Mucosa of rectum (tissue), 2 donors: ENCODE measurements around the gene BCL3.

Source experiments
- H3K27ac ChIP-seq, 2 donors: one replicate each; pipeline ENCODE4 v1.7.0; 2013; ENCODE audit warnings: inconsistent platforms in 2 of 2, low read depth in 2 of 2, low read length in 2 of 2
- H3K27me3 ChIP-seq, 2 donors: one replicate each; pipeline ENCODE4 v1.7.0; 2013; ENCODE audit warnings: low read length in 2 of 2; ENCODE audit not compliant: control insufficient read depth in 2 of 2, insufficient read depth in 2 of 2
- H3K36me3 ChIP-seq, 2 donors: one replicate each; pipeline ENCODE4 v1.7.0; 2013; ENCODE audit warnings: low read length in 2 of 2; ENCODE audit not compliant: control insufficient read depth in 2 of 2, insufficient read depth in 2 of 2
- H3K4me1 ChIP-seq, 2 donors: one replicate each; pipeline ENCODE4 v1.7.0; 2013; ENCODE audit warnings: low read length in 2 of 2, mild to moderate bottlenecking in 1 of 2; ENCODE audit not compliant: control insufficient read depth in 2 of 2, insufficient read depth in 2 of 2
- H3K4me3 ChIP-seq, 2 donors: one replicate each; pipeline ENCODE4 v1.7.0; 2013; ENCODE audit warnings: low read length in 2 of 2
- H3K9ac ChIP-seq, 2 donors: one replicate each; pipeline ENCODE4 v1.7.0; 2013; ENCODE audit warnings: low read length in 2 of 2, low read depth in 1 of 2, mild to moderate bottlenecking in 1 of 2
- H3K9me3 ChIP-seq, 2 donors: one replicate each; pipeline ENCODE4 v1.7.0; 2013; ENCODE audit warnings: low read length in 2 of 2; ENCODE audit not compliant: control insufficient read depth in 2 of 2
- donor health status: healthy.
- donor health status: Normal muscosa, but diverticular disease.

Gene BCL3

DNA sequence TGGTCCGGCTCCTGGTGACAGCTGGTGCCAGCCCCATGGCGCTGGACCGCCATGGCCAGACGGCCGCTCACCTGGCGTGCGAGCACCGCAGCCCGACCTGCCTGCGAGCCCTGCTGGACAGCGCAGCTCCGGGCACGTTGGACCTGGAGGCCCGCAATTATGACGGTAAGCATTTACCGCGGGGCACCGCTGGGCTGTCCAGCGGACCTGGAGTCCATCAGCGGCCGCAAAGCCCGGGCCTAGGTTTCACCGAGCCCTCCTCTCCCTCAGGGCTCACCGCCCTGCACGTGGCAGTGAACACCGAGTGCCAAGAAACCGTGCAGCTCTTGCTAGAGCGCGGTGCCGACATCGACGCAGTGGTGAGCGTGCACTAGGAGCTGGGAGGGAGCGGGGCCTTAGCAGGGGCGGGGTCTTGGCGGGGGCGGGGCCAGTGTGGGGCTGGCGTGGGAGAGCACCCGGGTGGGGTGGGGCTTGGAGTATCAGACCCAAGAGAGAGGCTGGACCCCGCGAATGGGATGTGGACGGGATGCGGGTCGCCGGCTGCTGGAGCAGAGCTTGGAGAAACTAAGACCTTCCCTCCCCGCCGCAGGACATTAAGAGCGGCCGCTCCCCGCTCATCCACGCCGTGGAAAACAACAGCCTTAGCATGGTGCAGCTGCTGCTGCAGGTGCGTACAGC, 8.7 kb downstream of the BCL3 start:
- H3K9me3 ChIP-seq: no peaks in the 10 kb centered on the region
- peaks cover 30 to 46% of the 10 kb centered on the region in 2 donors for H3K36me3 ChIP-seq
- H3K4me3 ChIP-seq: peak overlapping the region; percentile 37 to 51
- peak overlapping the region in 1 of 2 donors; percentile 39 for H3K9ac ChIP-seq
- H3K27ac ChIP-seq: peak overlapping the region; percentile 51 to 67
- peaks cover 28 to 31% of the 10 kb centered on the region in 2 donors for H3K4me1 ChIP-seq
- no peaks in the 10 kb centered on the region for H3K27me3 ChIP-seq

DNA sequence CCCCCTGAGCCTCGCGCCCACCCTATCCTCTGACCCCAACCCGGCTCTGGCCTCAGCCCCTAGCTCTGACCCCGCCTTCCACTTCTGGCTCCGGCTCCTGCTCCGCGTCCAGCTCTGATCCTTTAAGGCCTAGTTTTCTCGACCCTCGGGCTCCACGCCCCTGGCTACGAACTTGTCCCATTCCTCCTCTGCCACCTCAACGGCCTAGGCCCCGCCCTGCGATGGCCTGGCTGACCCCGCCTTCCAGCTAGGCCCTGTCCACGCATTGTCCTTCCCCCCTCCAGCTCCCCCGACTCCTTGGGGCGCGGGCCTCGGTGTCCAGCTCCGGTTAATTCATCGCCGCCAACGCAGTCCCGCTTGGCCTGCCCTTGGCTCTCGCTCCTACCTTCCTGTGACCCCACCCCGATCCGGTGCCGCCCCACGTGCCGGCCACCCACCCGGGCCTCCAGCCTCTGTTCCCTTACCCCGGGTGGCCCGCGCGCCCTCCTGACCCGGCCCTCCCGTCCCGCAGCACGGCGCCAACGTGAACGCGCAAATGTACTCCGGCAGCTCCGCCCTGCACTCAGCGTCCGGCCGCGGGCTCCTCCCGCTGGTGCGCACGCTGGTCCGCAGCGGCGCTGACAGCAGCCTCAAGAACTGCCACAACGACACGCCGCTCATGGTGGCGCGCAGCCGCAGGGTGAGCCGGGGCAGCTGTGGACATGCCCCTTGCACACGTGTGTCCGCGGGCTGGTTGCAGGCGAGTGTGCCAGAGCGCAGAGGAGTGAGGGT, 9.4 kb downstream of the BCL3 start:
- H3K36me3 ChIP-seq: peaks cover 25 to 39% of the 10 kb centered on the region in 2 donors
- peaks cover 21 to 24% of the 10 kb centered on the region in 2 donors for H3K4me1 ChIP-seq
- no peaks in the 10 kb centered on the region for H3K9me3 ChIP-seq
- no peaks in the 10 kb centered on the region for H3K27me3 ChIP-seq
- H3K4me3 ChIP-seq: peak overlapping the region; percentile 37 to 51
- H3K27ac ChIP-seq: peak overlapping the region; percentile 51 to 67
- H3K9ac ChIP-seq: peak overlapping the region; percentile 24 to 39

DNA sequence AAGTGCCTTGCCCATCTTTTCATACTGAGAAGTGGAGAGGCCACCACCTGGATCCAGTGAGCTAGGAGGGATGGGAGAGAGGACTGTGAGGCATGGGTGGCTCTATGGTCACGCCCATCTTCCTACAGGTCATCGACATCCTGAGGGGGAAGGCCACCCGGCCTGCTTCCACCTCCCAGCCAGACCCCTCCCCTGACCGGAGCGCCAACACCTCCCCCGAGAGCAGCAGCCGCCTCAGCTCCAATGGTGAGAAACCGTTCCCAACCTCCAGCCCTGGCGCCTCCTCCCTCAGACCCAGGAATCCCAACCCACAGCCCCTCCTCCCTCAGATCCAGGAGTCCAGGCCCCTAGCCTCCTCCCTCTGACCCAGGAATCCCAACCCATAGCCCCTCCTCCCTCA, 10.1 kb downstream of the BCL3 start:
- H3K36me3 ChIP-seq: peaks cover 25 to 39% of the 10 kb centered on the region in 2 donors
- H3K27ac ChIP-seq: peak overlapping the region in 1 of 2 donors; percentile 67
- H3K9ac ChIP-seq: no peak overlapping the region
- H3K4me1 ChIP-seq: peaks cover 18 to 20% of the 10 kb centered on the region in 2 donors
- H3K9me3 ChIP-seq: no peaks in the 10 kb centered on the region
- H3K27me3 ChIP-seq: no peaks in the 10 kb centered on the region
- peak overlapping the region in 1 of 2 donors; percentile 31 for H3K4me3 ChIP-seq

DNA sequence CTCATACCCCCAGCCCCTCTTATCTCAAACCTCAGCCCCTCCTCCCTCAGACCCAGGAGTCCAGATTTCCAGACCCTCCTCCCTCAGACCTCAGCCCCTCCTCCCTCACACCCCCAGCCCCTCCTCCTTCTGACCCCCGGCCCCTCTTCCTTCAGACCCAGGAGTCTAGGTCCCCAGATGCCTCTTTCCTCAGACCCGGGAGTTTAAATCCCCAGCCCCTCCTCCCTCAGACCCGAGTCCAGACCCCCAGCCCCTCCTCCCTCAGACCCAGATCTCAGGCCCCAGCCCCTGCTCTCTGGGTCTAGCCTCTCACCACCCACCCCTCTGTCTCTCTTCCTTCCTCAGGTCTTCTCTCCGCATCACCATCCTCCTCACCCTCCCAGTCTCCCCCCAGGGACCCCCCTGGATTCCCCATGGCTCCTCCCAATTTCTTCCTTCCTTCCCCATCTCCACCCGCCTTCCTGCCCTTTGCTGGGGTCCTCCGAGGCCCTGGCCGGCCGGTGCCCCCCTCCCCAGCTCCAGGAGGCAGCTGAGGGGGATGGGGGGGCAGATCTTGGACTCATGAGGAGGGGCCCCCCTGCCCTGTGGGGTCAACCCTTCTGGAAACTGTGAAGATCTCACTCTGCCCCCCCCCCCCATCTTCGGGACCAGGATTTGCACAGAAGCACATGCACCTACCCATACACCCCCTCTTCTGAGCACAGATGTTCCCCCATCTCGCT, 10.7 kb downstream of the BCL3 start:
- no peak overlapping the region for H3K4me3 ChIP-seq
- H3K9ac ChIP-seq: no peak overlapping the region
- H3K27me3 ChIP-seq: no peaks in the 10 kb centered on the region
- no peaks in the 10 kb centered on the region for H3K9me3 ChIP-seq
- peaks cover 20 to 22% of the 10 kb centered on the region in 2 donors for H3K4me1 ChIP-seq
- H3K36me3 ChIP-seq: peaks cover 25 to 39% of the 10 kb centered on the region in 2 donors
- no peak overlapping the region for H3K27ac ChIP-seq

DNA sequence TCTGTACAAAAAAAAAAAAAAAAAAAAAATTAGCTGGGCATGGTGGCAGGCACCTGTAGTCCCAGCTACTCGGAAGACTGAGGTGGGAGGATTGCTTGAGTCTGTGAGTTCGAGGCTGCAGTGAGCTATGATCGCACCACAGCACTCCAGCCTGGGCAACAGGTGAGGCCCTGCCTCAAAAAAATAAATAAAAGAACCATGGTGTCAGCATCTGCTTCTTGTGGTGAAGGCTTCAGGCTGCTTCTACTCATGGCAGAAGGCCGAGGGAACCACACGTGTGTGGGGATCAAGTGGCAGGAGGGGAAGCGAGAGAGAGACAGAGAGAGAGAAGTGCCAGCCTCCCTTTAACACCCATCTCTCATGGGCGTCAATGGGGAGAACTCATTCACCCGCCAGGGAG, 13.5 kb downstream of the BCL3 start:
- Histone ChIP-seq H3K4me1 (peaks cover 13 to 22% of the 10 kb centered on the region in 2 donors), H3K27ac (no peak overlapping the region), H3K9ac (no peak overlapping the region), H3K9me3 (no peaks in the 10 kb centered on the region), H3K36me3 (peaks cover 19 to 25% of the 10 kb centered on the region in 2 donors), H3K27me3 (no peaks in the 10 kb centered on the region), H3K4me3 (no peak overlapping the region)

DNA sequence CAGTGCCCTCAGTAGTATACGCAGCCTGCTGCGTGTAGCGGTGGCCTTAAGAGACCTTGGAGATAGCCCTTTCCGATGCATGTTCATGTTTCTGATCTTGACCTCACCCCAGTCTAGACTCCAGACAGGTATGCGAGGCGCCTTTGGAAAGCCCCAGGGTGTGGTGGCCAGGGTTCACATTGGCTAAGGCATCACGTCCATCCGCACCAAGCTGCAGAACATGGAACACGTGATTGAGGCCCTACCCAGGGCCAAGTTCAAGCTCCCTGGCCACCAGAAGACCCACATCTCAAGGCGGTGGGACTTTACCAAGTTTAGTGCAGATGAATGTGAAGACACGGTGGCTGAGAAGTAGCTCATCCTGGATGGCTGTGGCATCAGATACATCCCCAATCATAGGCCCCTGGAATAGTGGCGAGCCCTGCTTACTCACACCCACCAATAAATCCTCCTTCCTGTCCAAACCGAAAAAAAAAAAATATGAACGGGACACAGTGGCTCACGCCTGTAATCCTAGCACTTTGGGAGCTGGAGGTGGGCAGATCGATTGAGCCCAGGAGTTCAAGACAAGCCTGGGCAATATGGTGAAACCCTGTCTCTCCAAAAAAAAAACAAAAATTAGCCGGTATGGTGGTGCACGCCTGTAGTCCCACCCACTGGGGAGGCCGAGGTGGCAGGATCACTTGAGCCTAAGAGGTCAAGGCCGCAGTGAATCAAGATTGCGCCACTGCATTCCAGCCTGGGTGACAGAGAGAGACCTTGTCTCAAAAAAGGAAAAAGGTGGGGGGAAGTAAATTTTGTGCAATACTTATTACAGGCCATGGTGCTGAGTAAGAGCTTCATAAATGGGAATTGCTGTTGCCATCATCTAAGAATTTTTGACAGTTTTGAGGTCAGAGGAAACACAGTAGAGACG, 16.8 kb downstream of the BCL3 start:
- no peaks in the 10 kb centered on the region for H3K27me3 ChIP-seq
- H3K4me1 ChIP-seq: peaks cover 16 to 22% of the 10 kb centered on the region in 2 donors
- H3K36me3 ChIP-seq: peaks cover 2 to 3% of the 10 kb centered on the region in 2 donors
- peak overlapping the region; percentile 78 to 79 for H3K27ac ChIP-seq
- H3K4me3 ChIP-seq: no peak overlapping the region
- H3K9me3 ChIP-seq: no peaks in the 10 kb centered on the region
- H3K9ac ChIP-seq: peak overlapping the region; percentile 34 to 50

DNA sequence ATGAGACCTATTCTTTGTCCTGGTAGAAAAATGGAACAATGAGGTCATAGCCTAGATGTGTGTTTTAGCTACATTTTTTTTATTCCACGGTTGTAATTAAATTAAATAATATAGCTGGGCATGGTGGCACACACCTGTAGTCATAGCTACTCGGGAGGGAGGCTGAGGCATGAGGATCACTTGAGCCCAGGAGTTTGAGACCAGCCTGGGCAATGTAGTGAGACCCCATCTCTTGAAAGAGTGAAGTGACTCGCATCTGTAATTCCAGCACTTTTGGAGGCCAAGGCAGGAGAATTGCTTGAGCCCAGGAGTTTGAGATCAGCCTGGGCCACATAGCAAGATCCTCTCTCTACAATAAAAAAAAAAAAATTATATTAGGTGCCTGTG, 17.4 kb downstream of the BCL3 start:
- Histone ChIP-seq H3K27me3 (no peaks in the 10 kb centered on the region), H3K4me1 (peaks cover 18 to 22% of the 10 kb centered on the region in 2 donors), H3K9ac (no peak overlapping the region), H3K27ac (peak overlapping the region; percentile 78 to 79), H3K36me3 (no peaks in the 10 kb centered on the region), H3K9me3 (no peaks in the 10 kb centered on the region), H3K4me3 (no peak overlapping the region)

DNA sequence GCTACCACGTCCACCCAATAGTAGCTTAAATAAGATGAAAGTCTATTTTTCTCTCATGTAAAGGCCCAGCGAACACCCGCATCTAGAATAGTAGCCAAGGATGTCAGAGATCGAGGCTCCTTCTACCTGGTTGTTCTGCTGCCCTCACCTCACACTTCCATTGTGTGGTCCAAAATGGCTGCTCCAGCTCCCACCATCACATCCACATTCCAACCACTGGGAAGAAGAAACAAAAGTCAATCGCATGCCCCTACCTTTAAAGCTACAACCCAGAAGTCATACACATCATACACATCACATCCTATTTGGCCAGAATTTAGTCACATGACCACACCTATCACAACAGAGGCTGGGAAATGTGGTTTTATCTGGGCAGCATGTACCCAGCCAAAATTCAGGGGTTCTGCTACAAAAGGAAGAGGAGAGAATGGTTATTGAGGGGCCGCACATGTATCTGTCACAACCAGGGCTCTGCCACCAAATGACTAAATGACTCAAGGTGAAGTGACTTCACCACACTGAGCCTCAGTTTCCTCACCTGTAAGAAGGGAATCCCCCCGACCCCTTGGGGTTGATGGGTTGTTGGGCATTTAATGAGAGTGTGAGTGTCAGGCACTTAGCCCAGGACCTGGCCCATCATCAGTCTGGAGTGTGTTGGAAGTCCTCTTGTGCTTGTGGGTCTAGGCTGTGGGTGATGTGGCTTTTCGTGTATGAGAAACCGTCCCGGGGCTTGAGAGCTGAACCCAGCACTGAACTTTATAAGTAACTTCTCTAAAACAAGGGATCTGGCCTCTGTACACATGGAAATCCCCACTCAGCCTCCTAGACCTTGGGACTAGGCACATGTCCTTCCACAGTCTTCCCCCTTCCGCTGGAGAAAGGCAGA, 19.0 kb downstream of the BCL3 start:
- Histone ChIP-seq H3K4me1 (peaks cover 18 to 22% of the 10 kb centered on the region in 2 donors), H3K27ac (no peak overlapping the region), H3K9me3 (no peaks in the 10 kb centered on the region), H3K27me3 (no peaks in the 10 kb centered on the region), H3K36me3 (no peaks in the 10 kb centered on the region), H3K4me3 (no peak overlapping the region), H3K9ac (no peak overlapping the region)
